ENCODE data around the gene C11orf91.

Gene C11orf91

DNA sequence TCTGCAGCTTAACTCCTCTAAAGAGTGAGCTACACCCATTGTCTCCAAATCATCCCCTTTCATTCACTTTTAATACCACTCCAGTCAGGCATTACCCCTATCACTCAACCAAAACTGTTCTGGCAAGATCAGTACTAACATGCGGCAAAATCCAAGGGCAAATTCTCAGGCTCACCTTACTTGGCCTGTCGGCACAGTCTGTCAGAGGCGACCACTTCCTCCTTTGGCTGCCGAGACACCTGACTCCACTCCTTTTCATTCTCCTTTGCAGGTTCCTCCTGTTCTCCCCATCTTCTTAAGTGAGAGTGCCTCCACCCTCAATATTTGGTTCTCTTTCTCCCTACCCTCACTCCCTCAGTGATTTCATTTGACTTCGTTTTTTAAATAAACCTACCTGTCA lies 4.2 kb downstream of the C11orf91 start:
- no peak for DNase-seq (ENCODE audit: low read depth)
- H3K4me3 ChIP-seq (ENCODE audit: low read depth, low read length), result no peak overlapping the region
- TF ChIP-seq, protein P1, sequence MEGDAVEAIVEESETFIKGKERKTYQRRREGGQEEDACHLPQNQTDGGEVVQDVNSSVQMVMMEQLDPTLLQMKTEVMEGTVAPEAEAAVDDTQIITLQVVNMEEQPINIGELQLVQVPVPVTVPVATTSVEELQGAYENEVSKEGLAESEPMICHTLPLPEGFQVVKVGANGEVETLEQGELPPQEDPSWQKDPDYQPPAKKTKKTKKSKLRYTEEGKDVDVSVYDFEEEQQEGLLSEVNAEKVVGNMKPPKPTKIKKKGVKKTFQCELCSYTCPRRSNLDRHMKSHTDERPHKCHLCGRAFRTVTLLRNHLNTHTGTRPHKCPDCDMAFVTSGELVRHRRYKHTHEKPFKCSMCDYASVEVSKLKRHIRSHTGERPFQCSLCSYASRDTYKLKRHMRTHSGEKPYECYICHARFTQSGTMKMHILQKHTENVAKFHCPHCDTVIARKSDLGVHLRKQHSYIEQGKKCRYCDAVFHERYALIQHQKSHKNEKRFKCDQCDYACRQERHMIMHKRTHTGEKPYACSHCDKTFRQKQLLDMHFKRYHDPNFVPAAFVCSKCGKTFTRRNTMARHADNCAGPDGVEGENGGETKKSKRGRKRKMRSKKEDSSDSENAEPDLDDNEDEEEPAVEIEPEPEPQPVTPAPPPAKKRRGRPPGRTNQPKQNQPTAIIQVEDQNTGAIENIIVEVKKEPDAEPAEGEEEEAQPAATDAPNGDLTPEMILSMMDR (IDR thresholded peaks at IDR 0.05; ENCODE audit: low read depth, low read length, missing control alignments), result no peak

DNA sequence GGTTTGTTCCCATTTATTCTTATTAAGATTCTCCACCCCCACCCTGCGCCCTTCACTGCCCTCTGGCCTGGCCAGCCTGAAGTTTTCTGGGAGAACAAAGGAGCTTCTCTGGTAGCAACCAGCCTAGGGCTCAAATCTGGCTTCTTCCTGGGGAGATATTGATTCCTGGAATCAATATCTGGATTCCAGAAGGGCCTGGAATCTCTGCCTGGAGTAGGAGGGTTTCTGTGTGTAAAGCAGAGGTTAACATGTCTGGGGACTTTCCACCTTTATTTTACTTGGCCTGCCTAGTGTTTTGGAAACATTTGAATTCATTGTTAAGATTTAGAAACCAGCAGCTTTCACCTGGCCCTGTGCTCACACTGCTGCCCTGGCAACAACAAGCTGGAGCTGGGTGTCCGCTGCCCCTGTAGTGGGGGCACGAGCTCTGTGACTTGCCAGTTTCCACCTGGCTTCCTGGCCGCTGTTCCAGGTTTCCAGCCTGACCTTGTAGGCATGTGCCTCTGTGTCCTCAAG lies 5.5 kb downstream of the C11orf91 start:
- TF ChIP-seq, protein P1 (IDR thresholded peaks at IDR 0.05; ENCODE audit: low read depth, low read length, missing control alignments), result no peak
- no peak for DNase-seq (ENCODE audit: low read depth)
- no peak overlapping the region for H3K4me3 ChIP-seq (ENCODE audit: low read depth, low read length)

DNA sequence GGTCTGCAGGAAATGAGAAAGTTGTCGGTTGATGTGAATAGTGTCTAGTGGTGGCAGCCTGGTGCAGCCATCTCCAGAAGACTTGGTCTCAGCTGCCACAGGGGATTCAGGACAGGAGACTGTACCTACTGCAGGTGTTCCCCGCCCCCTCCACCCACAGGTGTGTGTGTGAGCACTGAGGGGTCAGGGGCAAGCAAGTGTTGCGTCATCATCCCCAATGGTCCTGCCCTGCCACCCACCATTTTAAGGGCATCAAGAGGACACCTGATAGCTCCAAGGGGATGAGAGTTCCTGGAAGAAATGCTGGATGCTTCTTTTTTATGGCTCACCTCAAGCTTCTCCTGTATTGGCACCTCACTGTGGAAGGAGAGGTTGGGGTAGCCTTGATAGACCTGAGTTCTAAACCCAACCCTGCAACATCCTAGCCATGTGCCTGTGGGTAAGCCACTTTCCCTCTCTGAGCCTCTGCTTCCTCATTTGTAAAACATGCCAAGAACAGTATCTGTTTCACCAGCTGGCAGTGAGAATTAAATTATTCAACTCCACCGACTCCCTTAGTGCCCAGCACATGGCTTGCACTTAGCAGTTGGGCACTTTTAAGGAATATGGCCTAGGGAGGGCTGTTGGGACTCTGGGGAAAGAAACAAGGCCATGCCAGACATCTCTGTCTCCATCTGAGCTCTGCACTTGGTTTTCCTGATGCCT lies 6.1 kb downstream of the C11orf91 start:
- TF ChIP-seq, protein P1 (IDR thresholded peaks at IDR 0.05; ENCODE audit: low read depth, low read length, missing control alignments), result no peak
- no peak for DNase-seq (ENCODE audit: low read depth)
- H3K4me3 ChIP-seq (ENCODE audit: low read depth, low read length), result no peak overlapping the region

DNA sequence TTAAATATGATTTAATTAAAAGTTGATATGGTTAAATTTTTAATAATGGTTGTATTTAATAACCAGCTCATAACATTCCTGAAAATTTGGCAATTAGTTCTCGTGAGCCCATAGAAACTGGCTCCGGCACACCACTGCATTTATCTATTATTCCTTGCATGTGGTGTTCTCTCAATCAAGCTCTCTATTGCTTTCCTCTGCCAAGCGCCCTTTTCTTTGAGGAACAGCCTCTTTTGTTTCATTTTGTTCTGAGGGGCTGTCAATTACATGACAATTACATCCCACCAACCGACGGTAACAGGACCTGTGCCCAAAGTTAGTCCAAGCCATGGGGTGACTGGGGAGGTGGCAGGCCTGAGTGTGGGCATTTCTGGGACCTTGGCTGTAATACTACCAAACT lies 8.1 kb downstream of the C11orf91 start:
- no peak overlapping the region for H3K4me3 ChIP-seq (ENCODE audit: low read depth, low read length)
- DNase-seq (ENCODE audit: low read depth), result no peak

DNA sequence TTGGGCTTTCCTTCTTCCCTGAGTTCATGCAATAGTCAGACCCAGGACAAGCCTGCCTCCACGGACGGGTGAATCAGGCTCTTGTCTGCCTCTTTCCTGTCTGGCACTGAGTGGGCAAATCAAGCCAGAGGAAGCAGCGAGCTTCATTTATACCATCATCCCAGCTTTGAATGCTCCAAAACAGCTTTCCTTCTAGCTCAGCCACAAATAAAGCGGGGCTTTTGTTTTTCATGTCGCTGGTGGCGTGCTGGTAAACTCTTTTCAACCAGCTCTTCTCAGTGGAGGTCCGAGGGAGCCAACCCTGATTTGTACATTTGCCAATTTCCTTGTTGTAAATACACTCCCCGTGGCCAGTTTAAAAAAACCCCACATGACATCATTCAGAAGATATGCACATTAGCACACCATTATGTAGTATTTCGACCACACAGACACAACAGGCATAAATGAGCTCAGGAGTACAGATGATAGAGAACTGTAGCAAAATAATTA lies 8.6 kb downstream of the C11orf91 start:
- TF ChIP-seq, protein P1 (IDR thresholded peaks at IDR 0.05; ENCODE audit: low read depth, low read length, missing control alignments), result no peak
- no peak for DNase-seq (ENCODE audit: low read depth)
- H3K4me3 ChIP-seq (ENCODE audit: low read depth, low read length), result no peak overlapping the region

More for the DNA sequence above, 8.1 kb downstream of the C11orf91 start:
- TF ChIP-seq, protein P1 (IDR thresholded peaks at IDR 0.05; ENCODE audit: low read depth, low read length, missing control alignments), result no peak

DNA sequence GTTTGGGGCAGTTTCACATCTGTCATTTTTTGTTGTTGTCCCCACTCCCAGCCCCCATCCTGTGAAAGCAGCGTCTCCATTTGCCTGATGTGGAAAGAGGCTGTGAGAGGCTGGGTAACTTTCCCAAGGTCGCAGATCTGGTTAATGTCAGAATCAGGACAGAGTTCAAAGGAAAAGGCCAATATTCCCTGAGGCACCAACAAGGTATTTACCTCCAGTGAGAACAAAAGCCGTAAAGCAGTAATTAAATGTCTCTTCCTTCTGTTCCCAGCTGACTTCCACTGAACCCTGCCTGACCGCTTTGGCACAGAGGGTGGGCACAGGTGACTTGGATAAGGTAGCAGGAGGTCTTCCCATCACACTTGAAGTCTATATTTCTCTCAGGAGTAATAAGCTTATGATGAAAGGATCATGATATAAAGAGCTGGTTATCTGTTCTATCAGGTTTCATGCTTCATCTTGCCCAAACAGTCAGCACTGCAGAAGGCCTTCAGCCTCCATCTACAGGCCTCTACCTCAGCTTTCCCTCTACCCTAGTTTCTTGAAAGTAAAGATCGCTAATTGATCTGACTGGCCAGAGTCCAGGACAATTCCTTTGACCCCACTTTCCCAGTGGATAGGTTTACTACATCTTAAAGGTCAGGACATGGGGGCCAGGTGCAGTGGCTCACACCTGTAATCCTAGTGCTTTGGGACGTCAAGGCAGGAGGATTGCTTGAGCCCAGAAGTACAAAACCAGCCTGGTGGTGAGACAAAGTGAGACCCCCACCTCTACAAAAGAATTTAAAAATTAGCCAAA lies 9.4 kb downstream of the C11orf91 start:
- TF ChIP-seq, protein P1 (IDR thresholded peaks at IDR 0.05; ENCODE audit: low read depth, low read length, missing control alignments), result no peak
- H3K4me3 ChIP-seq (ENCODE audit: low read depth, low read length), result no peak overlapping the region
- DNase-seq (ENCODE audit: low read depth), result no peak

Data from GM12864 (cell line).